Measurements from ENCODE around the gene CEP83.
"Not testable (repeated sequence)": the region's sequence is repeated elsewhere in the genome, so short reads cannot be mapped to it uniquely, and the experiment has no call there.

Gene CEP83

DNA sequence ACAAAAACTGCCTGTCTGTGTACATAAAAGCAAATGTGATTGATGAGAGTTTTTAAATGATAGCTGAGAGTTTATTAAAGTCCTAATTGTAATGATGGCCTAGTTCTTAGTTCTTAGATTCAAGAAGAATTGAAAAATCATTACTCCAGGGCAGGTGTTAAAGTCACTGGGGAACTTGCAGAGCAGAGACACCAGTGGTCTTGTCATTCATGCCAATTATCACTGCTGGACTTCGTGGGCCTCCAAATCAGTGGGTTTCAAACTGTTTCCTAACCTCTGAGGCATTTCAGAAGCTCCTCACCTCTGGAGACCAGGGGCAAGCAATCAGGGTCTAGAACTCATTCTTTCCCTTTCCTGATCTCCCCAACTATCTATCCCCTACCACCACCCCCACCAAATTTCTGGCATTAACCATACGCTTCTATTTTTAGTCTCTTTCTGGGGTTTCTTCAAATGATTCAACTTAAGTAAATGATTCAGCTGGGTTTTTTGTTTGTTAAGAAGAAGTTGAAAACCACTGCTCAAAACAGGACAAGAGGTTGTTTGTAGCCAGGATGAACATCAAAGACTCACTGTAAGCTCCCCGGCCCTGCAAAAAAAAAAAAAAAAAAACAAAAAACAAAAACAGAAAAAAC lies 80.1 kb downstream of the CEP83 start:
- DNase-seq: no peak

DNA sequence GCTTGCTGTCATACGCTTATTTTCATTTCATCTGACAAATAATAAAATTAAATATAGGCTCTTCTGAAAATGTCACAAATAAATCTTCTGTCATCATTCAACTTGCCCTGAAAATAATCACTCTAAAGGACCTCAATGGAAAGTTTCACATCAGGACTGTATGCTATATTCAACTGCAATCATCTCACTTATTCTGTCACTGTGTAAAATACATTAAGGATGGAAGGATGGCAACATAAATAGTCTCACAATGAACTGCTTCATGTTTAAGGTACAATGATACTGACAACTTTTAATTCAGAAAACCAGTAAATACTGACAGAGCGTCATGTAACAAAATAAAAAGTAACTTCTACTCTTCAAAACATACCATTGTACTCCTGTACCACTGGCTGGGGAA lies 82.1 kb downstream of the CEP83 start:
- DNase-seq: no peak

DNA sequence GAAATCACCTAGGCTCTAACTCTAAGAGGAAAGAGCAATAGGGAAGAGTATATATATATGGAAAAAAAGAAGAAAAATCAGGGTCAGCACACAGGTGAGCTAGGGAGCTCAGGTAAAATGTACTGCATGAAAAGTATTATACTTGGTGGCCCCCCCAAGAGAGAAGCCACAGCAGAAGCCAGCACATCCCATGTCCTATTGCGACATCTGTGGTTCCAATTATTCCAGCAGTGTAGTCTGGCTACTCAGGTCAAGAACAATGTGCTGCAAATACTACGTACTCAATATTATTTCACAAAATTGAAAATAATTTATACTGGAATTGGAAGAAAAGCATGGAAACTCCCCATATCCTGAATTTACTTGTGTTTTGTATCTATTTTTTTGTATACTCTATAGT lies 85.5 kb downstream of the CEP83 start:
- no peak for DNase-seq

DNA sequence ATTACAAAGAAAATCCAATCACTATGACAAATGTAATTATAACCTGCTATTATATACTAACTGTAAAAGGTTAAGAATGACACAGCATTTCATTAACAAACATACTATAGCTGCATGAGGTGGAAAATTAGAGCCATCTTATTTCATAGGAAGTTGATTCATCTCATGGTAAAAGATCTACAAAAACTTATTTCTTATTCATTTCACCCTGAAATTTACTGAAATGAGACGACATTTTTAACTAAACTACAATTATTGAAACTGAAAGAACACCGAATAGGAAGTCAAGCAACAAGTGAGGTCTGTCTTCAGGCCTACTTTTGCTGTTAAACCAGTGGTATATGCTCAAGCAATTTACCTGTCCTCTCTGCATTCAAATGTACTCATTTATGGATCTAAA lies 87.2 kb downstream of the CEP83 start:
- DNase-seq: no peak

DNA sequence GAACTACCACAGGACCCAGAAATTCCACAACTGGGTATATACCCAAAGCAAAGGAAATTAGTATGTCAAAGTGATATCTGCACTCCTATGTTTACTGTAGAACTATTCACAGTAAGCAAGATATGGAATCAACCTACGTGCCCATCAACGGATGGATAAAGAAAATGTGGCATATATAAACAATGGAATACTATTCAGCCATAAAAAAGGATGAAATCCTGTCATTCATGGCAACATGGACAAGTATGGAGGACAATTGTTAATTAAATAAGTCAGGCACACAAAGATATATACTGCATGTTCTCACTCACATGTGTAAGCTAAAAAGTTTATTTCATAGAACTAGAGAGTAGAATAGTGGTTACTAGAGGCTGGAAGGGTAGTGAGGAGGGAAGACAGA lies 97.0 kb downstream of the CEP83 start:
- no peak for DNase-seq

DNA sequence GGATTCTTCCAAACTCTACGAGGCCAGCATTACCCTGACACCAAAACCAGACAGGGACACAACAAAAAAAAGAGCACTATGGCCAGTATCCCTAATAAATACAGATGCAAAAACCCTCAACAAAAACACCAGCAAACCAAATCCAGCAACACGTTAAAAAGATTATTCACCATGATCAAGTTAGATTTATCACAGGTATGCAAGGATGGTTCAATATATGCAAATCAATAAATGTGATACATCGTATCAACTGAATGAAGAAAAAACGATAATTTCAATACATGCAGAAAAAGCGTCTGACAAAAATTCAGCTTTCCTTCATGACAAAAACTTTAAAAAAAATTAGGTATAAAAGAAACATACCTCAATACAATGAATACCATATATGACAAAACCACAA lies 99.9 kb downstream of the CEP83 start:
- DNase-seq: no peak

DNA sequence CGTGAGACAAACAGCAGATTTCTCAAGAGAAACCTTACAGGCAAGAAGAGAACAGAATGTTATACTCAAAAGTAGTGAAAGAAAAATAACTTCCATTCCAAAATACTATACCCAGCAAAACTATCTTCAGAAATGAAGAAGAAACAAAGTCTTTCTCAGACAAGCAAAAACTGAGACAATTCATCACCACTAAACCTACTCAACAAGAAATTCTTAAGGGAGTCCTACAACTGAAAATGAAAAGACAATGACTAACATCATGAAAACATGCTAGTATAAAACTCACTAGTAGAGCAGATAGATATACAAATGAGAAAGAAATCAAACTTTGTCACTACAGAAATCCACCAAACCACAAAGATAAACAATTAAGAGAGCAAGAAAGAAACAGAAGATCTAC lies 106.5 kb downstream of the CEP83 start:
- DNase-seq: no peak

DNA sequence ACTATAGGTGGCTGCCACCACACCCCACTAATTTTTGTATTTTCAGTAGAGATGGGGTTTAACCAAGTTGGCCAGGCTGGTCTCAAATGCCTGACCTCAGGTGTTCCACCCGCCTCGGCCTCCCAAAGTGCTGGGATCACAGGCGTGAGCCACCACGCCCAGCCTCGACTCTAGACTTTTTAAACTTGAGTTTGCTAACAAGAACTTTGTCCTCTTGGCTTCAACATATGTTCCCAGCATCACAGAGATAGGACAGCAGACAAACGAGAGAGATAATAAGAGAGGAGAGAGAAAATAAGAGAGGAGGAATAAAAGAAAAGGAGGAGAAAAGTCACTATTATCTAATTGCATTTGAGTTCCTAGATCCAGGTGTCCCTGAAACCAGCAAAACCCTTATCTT lies 119.1 kb downstream of the CEP83 start:
- DNase-seq: no peak

DNA sequence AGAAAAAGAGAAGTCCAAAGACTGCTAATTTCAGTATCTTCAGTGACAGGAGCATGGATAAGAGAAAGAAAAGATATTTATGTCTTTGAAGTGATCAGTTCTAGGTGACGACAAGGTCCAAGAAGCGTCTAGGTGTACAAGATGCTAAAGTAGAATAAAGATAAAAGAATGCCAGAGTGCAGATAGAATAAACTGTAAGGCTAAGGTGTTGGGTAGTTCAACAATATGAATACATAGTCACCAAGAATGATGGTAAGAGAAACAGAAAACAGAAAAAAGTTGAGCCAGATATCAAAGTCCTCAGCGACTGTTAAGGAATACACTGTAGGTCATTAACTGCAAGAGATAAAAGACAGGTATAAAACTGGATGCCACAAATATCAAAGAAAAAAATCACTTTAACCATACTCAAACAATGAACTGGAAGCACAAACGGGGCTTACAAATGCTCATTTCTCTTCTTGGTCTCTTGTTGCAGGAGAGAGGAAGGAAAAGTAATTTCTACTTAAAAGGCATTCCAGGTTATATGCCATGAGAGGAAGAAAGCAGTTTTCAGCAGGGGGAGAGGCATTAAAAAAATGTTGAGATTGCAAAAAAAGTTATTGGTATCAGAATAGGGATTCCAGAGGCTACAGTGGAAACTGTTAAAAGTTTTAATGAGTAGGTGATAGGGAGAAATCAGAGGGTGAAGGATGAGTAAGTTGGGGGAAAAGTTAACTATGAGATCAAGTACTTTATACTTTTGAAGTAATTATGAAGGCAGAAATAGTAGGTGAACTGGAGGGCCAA lies 121.5 kb downstream of the CEP83 start:
- DNase-seq: no peak

DNA sequence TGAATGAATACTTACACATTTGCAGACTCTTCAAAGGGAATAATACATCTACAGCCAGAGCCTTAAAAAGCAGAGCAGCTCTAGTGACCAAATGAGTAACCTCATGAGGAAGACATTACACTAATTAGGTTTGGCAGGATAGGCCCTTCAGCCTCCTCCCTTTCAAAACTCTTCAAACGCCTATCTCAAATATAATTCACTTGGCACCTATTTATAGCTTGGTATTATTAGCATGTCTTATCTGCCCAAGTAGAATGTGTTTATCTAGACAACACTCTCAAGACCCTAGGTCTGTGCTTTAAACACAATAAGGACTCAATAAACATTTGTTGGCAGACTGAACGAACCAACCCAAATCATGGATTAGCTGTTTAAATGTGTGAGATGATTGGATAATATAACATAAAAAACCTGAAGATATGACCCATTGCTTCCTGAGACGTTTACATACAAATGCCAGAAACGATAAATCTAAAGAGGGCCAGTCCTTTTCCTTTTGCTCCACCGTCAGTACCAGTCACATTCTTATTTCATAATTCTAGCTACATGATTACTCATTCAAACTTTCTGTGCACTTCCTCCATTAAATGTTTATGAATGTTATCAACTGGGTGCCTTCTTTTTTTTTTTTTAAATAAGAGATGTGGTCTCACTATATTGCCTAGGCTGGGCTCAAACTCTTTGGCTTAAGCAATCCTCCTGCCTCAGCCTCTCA lies 123.3 kb downstream of the CEP83 start:
- no peak for DNase-seq

DNA sequence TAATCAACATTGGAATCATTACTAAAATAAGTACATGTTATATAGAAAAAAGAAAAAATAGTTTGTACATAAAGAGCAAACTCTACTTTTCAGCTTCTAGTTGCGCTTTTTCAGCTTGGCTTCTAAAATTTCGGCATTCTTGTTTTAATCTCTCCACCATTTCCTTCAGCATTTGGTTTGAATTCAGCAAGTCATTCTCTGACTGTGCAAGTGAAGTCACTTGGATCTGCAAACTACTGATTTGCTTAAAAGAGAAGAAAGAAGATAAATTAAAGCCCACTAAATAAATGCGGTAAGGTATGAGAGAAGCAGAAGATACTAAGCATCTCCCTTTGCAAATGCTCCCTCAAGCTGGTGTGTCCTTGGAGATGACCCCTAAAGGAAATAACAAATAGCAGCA lies 126.3 kb downstream of the CEP83 start:
- DNase-seq: no peak

DNA sequence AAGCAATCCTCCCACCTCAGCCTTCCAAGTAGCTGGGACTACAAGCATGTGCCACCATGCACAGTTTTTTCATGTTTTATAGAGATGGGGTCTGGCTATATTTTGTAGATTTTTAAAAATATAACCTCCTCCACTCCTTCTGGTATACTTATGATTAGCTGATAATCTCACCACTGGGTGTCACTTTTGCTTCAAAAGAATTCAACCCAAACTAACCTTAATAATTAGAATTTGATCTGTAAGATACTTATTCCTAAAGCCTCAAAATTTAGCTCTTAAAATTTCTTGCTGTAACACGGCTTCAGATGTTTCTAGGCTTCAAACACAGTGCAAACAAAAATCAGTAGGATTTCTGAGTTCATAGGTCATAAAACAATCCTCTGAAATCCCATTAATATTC lies 130.3 kb downstream of the CEP83 start:
- DNase-seq: no peak

DNA sequence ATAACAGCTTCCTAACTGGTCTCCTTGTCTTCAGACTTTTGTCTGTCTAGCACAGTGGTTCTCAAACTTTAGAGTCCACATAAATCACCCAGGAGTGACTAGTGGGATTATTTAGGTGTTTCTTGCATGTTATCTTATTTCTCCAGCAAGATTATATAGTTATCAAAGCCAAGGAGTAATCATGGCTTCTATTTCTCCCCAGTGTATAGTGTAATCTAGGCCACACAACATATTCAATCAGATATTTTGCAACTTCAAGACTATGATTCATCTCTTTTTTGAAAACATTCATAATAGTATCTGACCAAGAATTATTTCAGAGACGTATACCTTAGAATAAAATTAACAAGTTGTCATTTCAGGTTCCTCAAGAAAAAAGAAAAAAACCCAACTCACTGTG lies 131.9 kb downstream of the CEP83 start:
- DNase-seq: no peak

DNA sequence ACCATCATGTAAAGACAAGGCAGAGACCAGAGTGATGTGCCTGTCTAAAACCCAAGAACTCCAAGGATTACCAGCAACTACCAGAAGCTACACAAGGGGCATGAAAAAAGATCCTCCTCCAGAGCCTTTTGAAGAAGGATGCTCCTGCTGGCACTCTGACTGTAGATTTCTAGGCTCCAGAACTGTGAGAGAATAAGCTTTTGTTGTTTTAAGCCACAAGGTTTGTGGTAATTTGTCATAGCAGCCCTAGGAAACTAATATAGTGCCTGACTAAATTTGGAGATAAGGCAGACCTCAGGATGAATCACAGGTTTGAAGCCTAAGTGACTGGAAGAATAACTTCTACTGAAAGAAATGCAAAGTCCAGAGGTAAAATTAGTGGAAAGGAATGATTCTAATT lies 132.9 kb downstream of the CEP83 start:
- no peak for DNase-seq

DNA sequence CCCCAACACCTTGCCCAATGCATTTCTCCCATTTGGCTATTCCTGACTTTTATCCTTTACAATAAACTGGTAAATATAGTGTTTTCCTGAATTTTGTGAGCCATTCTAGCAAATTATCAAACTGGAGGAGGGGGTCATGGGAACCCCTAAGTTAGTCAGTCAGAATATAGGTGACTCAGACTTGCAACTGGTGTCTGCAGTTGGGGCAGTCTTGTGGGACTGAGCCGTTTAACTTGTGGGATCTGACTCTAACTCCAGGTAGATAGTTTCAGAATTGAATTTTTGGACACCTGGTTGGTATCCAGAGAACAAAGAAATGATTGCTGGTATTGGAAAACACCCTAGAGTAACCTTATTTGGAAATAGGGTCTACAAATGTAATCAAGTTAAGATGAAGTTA lies 133.4 kb downstream of the CEP83 start:
- DNase-seq: no peak

DNA sequence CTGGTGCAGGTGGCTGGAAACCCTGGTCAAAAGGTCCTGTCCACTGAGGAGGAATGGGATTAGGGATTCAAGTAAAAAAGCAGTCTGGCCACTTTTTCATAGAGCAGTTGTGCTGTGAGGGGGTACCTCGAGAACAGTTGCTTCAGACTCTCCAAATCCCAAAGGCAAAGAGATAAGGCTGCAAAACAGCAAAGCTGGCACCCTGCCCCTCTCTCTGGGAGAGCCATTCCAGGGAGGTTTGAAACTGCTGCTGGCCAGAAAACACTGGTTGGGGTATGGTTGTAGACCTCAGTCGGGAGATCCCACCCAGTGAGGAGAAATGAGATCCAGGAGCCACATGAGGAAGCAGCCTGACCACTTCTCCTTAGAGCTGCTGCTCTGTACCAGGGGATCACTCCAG lies 137.3 kb downstream of the CEP83 start:
- no peak for DNase-seq

DNA sequence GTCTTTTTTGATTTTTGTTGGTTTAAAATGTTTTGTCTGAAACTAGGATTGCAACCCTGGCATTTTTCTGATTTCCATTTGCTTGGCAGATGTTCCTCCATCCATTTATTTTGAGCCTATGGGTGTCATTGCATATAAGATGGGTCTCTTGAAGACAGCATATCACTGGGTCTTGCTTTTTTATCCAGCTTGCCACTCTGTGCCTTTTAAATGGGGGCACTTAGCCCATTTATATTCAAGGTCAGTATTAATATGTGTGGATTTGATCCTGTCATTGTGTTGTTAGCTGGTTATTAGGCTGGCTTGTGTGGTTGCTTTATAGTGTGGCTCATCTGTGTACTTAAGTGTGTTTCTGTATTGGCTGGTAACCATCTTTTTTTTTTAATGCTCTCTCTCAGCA lies 139.6 kb downstream of the CEP83 start:
- DNase-seq: no peak

DNA sequence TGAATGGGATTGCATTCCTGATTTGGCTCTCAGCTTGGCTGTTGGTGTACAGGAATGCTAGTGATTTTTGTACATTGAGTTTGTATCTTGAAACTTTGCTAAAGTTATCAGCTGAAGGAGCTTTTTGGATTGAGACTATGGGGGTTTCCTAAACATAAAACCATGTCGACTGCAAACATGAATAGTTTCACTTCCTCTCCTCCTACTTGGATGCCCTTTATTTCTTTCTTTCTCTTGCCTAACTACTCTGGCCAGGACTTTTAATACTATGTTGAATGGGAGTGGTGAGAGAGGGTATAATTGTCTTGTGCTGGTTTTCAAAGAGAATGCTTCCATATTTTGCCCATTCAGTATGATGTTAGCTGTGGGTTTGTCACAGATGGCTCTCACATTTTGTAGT lies 141.5 kb downstream of the CEP83 start:
- DNase-seq: no peak

DNA sequence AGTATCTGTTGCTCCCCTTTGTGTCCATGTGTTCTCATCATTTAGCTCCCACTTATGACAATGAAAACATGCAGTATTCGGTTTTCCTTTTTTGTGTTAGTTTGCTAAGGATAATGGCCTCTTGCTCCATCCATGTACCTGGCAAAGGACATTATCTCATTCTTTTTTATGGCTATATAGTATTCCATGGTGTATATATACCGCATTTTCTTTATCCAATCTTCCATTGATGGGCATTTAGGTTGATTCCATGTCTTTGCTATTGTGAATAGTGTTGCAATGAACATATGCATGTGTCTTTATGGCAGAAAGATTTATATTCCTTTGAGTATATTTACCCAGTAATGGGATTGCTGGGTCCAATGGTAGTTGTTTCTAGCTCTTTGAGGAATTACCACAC lies 143.1 kb downstream of the CEP83 start:
- DNase-seq: not testable (repeated sequence)

DNA sequence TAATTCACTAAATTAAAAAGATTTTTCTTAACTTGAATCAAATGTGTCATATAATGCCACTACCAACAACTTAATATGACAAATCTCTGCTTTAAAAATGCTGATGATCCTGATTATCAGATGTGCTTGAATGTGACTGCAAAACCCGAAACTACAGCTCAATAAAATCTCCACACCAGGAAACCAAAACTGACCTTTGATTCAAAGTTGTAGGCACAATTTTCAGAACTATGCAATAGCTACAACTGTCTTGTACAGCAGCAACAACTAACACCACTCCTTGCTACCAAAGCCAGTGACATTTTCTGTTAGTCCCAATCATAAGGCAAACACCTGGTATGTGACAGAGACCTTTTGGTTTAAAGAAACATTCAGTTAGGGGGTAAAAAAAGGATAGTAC lies 147.3 kb downstream of the CEP83 start:
- no peak for DNase-seq

DNA sequence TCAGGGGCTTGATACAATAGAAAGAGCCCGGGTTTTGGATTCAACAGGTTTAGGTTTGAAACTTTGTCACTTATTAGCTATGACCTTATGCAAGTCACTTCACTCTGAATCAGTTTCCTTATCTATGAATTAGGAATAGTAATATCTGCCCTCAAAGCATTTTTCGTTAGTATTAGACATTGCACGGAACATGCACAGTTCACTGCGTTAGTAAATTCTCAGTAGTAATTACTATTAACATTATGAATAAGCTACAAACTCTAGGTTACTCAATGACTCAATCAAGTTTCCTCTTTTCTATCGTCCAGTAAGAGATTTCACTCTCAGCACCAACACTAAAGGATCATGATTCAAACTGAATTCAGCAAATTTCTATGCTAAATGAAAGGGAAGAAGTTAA lies 150.3 kb downstream of the CEP83 start:
- DNase-seq: no peak

DNA sequence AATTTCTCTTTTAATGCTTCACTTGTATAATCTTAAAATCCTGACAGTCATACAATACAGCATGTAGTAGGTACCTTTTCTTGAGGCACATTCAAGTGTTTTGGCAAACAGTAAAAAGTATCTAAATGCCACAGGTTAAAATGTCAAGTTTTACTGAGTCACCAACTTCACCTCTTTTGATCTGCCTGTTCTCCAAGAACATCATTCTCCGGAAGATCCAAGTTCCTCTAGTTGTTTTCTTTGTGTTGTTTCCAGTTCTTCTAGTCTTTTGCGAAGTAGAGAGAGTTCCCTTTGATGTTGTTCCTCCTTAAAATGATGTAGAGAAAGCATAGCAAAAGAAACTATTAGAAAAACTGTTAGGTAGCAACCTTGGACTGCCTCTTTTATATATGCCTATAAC lies 151.1 kb downstream of the CEP83 start:
- DNase-seq: no peak

DNA sequence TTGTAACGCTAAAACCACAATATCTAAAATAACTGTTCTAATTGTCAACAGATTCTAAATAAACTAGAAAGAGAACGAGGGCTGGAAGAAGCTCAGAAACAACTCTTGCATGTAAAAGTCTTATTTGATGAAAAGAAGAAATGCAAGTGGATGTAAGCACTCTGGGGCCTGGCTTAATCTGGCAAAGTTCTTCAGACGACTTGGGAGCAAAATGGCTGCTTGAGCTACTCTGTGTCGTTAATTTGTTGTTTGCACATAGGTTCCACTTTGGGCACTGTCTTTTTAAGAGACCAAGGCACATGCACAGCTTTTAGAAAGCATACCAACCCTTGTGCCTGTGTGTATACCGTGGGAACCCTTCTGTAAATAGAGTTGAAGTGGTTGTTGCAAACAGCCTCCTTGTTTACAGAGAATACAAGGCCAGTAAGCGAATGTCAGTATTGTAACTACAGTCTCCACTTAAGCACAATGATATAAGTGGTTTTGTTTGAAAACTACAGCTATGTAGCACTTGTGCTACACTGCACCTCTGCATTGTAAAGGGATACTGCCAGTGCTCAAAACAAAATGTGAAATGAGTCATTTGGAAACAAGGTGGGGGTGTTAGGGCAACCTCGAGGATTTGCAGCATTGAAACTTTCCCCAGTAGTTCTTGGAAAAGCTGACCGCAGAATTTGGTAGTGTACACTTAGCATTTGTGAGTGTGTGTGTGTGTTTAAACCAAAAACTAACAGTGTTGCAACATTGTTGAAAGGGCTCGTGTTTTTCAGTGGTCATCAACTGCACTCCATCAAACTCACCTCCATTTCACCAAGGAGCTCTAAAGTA lies 154.3 kb downstream of the CEP83 start:
- no peak for DNase-seq

Data from activated CD4-positive, CD25-positive, alpha-beta regulatory T cell (primary cell).